H1 (cell line): Measurements from ENCODE around the gene SUDS3. TPM values are rescaled to one million over a fixed set of nuclear protein-coding genes. Genes with fewer than 3 reads are reported as not detected.

ENCODE experiments used
- BRCA1 ChIP-seq: IDR thresholded peaks from 2 replicates; pipeline ENCODE4 v1.6.1; 2012; ENCODE audit warnings: low read depth, low read length, improper control_type of control experiment
- CTCF ChIP-seq, 3 experiments: IDR thresholded peaks; 1 replicate in 2 of 3; 2 replicates in 1 of 3; pipeline versions ENCODE4 v1.5.1 to v1.6.1; 2011; ENCODE audit warnings: low read length in 3 of 3, mild to moderate bottlenecking in 3 of 3, inconsistent platforms in 2 of 3, low read depth in 1 of 3, moderate library complexity in 1 of 3; ENCODE audit not compliant: insufficient read depth in 1 of 3; ENCODE audit errors: control extremely low read depth in 1 of 3
- EGR1 ChIP-seq: IDR thresholded peaks from 2 replicates; pipeline ENCODE4 v1.6.1; 2011; ENCODE audit warnings: low read depth, low read length, borderline replicate concordance
- POLR2AphosphoS5 ChIP-seq: IDR thresholded peaks from 2 replicates; pipeline ENCODE4 v1.6.1; 2011; ENCODE audit warnings: low read depth, low read length
- POU5F1 ChIP-seq: IDR thresholded peaks from 2 replicates; pipeline ENCODE4 v1.6.1; 2011; ENCODE audit warnings: low read depth, mild to moderate bottlenecking, low read length, moderate library complexity
- RBBP5 ChIP-seq: IDR thresholded peaks from 2 replicates; pipeline ENCODE4 v1.7.1; 2012; ENCODE audit warnings: low read depth, mild to moderate bottlenecking, inconsistent platforms, low read length, moderate library complexity, borderline replicate concordance
- SAP30 ChIP-seq: fragments of 300-600 bp; sonication (generic); IDR thresholded peaks from 2 replicates; pipeline ENCODE4 v1.7.1; 2012; ENCODE audit warnings: low read length, moderate library complexity, mild to moderate bottlenecking, inconsistent platforms; ENCODE audit not compliant: insufficient read depth, insufficient replicate concordance
- polyA plus RNA-seq, 7 experiments: library from polyadenylated mRNA; depleted of rRNA in 3 of 7; stranded (reverse) in 5 of 7; unstranded in 2 of 7; fragments of >200 nt in 5 of 7; fragments of 200-250 nt in 2 of 7; gene quantifications; 1 replicate in 5 of 7; 2 replicates in 1 of 7; 4 replicates in 1 of 7; pipeline versions ENCODE4 v1.2.1 to v1.2.3, GENCODE V29; 2011 to 2013; ENCODE audit warnings: missing spikeins in 2 of 7, mixed read lengths in 2 of 7
- total RNA-seq: library from RNA; stranded (reverse); fragmentation: NEBNext Ultra II Directional; extraction: Animal tissue kit (Norgen Biotek cat#: 25700); gene quantifications from 2 replicates; pipeline ENCODE4 v1.2.1, GENCODE V29; 2021
- TF ChIP-seq, protein P1 (sequence below): IDR thresholded peaks from 2 replicates; pipeline ENCODE4 v1.6.1; 2012; ENCODE audit warnings: low read length, inconsistent platforms

The SUDS3 gene
- total and polyA plus RNA-seq, 2 of the 8 experiments (the other 6 are each of a cell fraction or from before 2014, with no cell fraction given): 30.0 to 58.7 TPM

DNA sequence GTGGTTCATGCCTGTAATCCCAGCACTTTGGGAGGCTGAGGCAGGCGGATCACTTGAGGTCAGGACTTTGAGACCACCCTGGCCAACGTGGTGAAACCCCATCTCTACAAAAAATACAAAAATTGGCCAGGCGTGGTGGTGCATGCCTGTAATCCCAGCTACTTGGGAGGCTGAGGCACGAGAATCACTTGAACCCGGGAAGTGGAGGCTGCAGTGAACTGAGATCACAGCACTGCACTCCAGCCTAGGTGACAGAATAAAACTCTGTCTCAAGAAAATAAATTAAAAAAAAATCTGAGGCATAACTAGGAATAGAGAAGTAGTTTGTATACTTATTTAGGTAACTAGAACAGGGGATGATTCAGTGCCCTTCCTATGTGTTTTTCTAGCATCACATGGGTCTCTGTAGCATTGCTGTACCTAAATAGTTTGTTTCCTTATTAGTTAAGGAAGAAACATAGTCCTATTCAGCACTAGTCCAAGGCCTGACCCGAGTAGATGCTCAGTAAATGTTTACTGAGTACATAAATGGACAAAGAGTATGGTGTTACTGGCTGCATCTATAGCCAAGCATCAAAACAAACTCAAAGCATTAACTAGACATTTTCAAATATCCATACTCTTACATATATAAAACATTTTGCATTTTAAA lies 25.3 kb upstream of the SUDS3 start (continued):
- TF ChIP-seq RBBP5 (no peak), BRCA1 (no peak), POLR2AphosphoS5 (no peak), POU5F1 (no peak), SAP30 (no peak), CTCF (IDR thresholded peaks at IDR 0.05; ENCODE audit: control extremely low read depth in 1 of 3, insufficient read depth in 1 of 3, low read depth in 1 of 3, low read length in 3 of 3) (no peak), EGR1 (no peak)
- TF ChIP-seq, protein P1, sequence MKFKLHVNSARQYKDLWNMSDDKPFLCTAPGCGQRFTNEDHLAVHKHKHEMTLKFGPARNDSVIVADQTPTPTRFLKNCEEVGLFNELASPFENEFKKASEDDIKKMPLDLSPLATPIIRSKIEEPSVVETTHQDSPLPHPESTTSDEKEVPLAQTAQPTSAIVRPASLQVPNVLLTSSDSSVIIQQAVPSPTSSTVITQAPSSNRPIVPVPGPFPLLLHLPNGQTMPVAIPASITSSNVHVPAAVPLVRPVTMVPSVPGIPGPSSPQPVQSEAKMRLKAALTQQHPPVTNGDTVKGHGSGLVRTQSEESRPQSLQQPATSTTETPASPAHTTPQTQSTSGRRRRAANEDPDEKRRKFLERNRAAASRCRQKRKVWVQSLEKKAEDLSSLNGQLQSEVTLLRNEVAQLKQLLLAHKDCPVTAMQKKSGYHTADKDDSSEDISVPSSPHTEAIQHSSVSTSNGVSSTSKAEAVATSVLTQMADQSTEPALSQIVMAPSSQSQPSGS: no peak
